SU-DHL-6 (cell line): ENCODE data around the gene LIPE.

Source experiments
- EZH2phosphoT487 ChIP-seq: fragments of 200-600 bp; sonication (generic), shearing (Covaris generic); conservative IDR thresholded peaks from 2 replicates; pipeline ENCODE4 v1.6.1; 2018; ENCODE audit warnings: mild to moderate bottlenecking, antibody characterized with exemption, low read length, moderate library complexity, mixed read lengths
- TF ChIP-seq, protein P1 (sequence below): fragments of 200-600 bp; sonication (generic); IDR thresholded peaks from one replicate; pipeline ENCODE4 v1.5.1; 2017; ENCODE audit warnings: antibody characterized with exemption, mild to moderate bottlenecking, low read length, moderate library complexity; ENCODE audit not compliant: insufficient read depth, poor library complexity, severe bottlenecking

DNA sequence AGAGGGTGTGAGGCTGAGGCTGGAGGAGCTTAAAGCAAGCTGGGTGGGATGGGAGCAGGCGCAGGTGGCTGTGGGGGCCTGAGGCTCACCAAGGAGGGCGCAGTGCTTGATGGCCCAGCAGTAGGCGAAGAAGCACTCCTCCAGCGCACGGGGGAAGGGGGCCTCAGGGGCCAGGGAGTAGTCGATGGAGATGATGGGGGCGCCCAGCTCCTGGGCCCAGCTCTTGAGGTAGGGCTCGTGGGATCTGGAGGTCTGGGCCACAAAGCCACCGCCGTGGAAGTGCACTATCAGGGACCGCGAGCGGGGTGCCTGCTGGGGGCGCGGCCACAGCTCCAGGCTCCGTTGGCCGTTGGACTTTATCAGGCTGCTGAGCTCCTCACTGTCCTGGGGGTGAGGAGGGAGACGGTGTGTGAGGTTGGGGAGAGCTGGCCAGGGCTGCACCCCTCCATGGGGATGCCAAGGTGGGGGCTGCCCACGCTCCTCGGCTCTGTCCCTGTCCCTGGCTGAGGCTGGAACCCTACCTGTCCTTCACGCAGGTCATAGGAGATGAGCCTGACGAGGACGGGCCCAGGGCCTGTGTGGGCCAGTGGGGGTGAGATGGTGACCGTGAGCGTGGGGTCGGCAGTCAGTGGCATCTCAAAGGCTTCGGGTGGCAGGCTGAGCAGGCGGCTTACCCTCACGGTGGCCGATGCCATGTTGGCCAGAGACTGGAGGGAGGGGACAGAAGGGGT is 19.9 kb downstream of the LIPE start:
- TF ChIP-seq, protein P1, sequence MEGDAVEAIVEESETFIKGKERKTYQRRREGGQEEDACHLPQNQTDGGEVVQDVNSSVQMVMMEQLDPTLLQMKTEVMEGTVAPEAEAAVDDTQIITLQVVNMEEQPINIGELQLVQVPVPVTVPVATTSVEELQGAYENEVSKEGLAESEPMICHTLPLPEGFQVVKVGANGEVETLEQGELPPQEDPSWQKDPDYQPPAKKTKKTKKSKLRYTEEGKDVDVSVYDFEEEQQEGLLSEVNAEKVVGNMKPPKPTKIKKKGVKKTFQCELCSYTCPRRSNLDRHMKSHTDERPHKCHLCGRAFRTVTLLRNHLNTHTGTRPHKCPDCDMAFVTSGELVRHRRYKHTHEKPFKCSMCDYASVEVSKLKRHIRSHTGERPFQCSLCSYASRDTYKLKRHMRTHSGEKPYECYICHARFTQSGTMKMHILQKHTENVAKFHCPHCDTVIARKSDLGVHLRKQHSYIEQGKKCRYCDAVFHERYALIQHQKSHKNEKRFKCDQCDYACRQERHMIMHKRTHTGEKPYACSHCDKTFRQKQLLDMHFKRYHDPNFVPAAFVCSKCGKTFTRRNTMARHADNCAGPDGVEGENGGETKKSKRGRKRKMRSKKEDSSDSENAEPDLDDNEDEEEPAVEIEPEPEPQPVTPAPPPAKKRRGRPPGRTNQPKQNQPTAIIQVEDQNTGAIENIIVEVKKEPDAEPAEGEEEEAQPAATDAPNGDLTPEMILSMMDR: no peak
- no peak for TF ChIP-seq EZH2phosphoT487
